HG02588 (cell line): ENCODE measurements around the gene EDEM2.
"Not testable (repeated sequence)": the region's sequence is repeated elsewhere in the genome, so short reads cannot be mapped to it uniquely, and the experiment has no call there.

Experiments used
- ATAC-seq: cut with Tn5 transposase; IDR thresholded peaks from one replicate; pipeline ENCODE4 v1.9.1; 2021; ENCODE audit warnings: mild to moderate bottlenecking, moderate library complexity; ENCODE audit not compliant: unreplicated experiment

The EDEM2 gene

DNA sequence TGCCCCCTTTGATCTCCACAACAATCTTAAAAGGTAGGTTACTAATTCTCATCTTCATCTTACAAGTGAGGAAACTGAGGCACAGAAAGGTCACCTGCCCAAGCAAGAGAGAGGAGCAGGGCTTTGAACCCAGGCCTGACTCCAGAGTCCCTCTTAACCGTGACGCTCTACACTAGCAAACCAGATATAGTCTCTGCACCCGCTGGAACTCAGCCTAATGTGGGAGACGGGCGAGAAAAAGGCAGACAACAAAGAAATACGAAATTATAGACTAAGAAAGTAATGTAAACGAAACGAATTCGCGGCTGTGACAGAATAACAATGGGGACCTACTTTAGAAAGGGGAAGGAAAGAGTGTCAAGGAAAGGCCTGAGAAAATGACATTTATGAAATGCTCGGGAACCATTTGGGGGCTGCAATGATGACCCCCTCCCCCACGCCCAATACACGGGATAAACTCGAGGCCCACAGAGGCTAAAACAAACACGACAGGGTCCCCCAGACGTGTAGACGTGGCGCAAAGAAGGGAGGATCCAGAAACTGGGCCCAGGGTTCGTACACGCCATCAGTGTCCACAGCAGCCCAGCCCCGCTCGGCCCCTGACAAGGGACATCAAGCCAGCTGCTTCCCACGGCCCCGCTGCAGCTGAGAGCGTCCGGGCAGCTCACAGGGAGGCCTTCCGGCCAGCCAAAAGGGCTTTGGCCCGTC is 55.2 kb downstream of the EDEM2 start:
- ATAC-seq = peak; percentile 10

- no peak for ATAC-seq
These were observed 58.6 kb downstream of the EDEM2 start for GRCh38 chr20:35088231-35089145.

DNA sequence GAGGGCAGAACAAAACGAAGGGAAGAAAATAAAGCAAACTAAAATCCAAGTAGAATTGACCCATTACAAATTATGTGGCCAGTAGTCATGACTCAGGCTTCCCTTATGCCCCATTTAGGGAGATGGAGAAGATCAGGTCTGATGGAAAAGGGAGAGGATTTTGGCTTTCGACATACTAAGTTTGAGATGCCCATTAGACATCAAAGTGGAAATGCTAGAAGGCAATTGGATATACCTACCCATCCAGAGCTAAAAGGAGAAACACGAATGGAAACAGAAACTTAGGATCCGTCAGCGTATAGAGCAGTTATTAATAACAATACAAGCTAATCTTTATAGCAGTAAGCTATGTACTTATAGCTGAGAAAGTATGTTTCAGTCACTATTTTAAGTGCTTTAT is 59.3 kb downstream of the EDEM2 start:
- no peak for ATAC-seq

DNA sequence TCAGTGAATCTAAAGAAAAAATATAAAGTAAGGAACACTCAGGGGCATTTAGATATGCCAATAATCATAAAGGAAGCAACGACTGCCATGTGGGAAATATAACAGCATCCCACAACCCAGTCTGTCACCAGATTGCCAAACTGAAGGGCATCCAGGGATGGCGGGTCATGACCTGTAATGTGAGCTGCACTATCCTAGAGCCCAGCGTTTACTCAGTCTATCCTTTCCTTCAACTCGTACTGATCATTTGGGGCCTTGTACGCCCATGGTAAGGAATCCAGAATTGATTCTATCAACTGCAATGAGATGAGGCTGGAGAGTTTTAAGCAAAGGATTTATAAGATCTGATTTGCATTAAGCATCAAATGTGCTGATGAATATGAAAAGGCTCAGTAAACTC is 59.8 kb downstream of the EDEM2 start:
- ATAC-seq = no peak

DNA sequence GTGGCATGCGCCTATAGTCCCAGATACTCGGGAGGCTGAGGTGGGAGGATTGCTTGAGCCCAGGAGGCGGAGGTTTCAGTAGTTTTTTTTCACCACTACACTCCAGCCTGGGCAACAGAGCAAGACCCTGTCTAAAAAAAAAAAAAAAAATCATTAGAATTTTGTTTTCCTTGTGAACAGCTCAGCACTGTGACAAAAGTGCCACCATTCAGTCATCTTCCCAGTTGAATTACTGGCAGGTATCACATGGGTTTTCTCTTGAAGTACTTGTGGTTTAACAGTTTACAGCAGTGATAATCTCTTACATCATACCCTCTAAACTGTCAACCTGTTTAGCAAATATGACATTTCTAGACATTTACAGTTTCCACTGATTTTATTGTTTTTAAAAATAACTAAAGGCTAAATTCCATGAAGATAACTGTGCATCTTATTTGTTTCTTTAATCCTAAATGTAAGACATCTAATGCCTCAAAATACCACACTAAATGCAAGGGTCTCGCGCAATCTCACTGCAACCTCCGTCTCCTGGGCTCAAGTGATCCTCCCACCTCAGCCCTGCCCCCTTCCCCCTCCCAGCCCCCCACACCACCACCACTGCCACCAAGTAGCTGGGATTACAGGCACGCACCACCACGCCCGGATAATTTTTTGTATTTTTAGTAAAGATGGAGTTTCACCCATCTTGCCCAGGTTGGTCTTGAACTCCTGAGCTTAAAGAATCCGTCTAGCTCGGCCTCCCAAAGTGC is 61.5 kb downstream of the EDEM2 start:
- ATAC-seq = no peak

- no peak for ATAC-seq
These were observed 62.1 kb downstream of the EDEM2 start for GRCh38 chr20:35084998-35085397.

GRCh38 chr20:35080348-35080642 is 66.8 kb downstream of the EDEM2 start:
- not testable (repeated sequence) for ATAC-seq

DNA sequence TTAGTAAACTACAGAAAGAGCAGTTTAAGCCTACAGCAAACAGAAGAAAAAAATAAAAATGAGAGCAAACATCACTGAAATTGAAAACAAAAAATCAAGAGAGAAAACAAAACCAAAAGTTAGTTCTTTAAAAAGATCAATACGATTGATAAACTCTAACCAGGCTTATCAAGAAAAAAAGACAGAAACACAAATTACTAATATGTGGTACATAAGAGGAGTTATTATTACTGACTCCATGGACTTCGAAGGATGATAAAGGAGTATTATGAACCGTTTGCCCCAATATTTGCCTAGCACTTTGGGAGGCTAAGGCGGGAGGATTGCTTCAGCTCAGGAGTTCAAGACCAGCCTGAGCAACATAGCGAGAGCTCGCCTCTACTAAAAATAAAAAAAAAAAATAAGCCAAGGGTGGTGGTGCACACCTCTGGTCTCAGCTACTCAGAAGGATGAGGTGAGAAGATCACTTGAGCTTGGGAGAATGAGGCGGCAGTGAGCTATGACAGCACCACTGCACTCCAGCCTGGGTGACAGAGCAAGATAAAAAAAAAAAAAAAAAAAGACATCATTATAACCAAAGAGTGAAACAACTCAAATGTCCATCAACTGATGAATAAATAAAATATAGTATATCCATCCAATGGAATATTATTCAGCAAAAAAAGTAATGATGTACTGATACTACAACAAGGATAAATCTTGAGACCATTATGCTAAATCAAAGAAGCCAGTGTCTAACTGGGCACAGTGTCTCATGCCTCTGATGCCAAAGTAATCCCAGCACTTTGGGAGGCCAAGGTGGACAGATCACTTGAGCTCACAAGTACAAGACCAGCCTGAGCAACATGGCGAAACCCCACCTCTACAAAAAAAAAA is 67.4 kb downstream of the EDEM2 start:
- ATAC-seq = no peak

- no peak for ATAC-seq
These were observed 69.3 kb downstream of the EDEM2 start for GRCh38 chr20:35077872-35078271.

GRCh38 chr20:35077341-35077740 is 69.8 kb downstream of the EDEM2 start:
- no peak for ATAC-seq

DNA sequence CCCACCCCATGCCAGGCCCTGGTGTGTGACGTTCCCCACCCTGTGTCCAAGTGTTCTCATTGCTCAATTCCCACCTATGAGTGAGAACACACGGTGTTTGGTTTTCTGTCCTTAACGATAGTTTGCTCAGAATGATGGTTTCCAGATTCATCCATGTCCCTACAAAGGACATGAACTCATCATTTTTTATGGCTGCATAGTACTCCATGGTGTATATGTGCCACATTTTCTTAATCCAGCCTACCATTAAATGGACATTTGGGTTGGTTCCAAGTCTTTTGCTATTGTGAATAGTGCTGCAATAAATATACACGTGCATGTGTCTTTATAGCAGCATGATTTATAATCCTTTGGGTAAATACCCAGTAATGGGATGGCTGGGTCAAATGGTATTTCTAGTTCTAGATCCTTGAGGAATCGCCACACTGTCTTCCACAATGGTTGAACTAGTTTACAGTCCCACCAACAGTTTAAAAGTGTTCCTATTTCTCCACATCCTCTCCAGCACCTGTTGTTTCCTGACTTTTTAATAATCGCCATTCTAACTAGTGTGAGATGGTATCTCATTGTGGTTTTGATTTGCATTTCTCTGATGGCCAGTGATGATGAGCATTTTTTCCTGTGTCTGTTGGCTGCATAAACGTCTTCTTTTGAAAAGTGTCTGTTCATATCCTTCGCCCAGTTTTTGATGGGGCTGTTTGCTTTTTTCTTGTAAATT is 75.5 kb downstream of the EDEM2 start:
- not testable (repeated sequence) for ATAC-seq

DNA sequence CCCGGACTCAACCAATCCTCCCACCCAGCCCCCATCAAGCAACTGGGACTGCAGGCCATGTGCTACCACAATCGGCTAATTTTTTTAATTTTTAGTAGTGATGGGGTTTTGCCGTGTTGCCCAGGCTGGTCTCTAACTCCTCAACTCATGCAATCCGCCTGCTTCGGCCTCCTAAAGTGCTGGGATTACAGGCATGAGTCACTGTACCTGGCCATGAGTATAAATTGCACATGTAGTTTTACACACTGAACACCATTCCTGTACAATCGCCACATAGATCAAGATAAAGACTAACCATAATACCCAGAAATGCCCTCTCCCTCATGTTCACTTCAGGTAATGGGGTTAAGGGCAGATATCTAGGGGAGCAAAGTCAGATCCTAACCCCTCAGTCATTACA is 80.9 kb downstream of the EDEM2 start:
- no peak for ATAC-seq
